Measurements from ENCODE around the gene DIPK2B.
A peak's percentile ranks its signal among the peaks of the same experiment; 100 is the strongest.

The DIPK2B gene, protein sequence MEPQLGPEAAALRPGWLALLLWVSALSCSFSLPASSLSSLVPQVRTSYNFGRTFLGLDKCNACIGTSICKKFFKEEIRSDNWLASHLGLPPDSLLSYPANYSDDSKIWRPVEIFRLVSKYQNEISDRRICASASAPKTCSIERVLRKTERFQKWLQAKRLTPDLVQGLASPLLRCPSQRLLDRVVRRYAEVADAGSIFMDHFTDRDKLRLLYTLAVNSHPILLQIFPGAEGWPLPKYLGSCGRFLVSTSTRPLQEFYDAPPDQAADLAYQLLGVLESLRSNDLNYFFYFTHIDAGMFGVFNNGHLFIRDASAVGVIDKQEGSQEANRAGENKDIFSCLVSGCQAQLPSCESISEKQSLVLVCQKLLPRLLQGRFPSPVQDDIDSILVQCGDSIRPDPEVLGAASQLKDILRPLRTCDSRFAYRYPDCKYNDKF

GRCh38 chrX:45200741-45201234, at the start of gene DIPK2B:
TSS of gene DIPK2B (minus strand) at chrX:45200876. CDS start at chrX:45200826, 50 bp downstream.
- no peak for DNase-seq

- DNase-seq, result no peak
These were observed 39.6 kb upstream of the DIPK2B start for GRCh38 chrX:45240301-45240700.

GRCh38 chrX:45238489-45238888, 37.8 kb upstream of the DIPK2B start:
- DNase-seq, result no peak

- DNase-seq, result no peak
These were observed 32.9 kb upstream of the DIPK2B start for GRCh38 chrX:45233531-45233930.

DNA sequence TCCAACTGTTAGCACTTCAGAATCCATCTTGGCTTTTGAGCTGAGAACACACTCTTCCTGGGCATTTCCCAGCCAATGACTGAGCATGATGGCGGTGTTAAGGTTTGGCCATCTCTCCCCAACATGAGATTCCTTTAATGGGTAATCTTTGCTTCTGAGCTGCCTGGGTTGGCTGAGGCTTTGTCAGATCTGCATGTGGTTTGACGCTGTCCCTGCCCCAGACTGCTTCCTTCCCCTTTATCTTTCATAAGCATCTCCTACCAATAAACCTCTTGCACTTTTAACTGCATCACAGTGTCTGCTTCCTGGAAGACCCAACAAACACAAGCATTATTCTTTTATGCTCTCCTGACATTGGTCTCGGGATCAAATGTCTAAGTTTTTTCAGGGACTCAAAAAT, 31.5 kb upstream of the DIPK2B start:
- DNase-seq, result no peak

DNA sequence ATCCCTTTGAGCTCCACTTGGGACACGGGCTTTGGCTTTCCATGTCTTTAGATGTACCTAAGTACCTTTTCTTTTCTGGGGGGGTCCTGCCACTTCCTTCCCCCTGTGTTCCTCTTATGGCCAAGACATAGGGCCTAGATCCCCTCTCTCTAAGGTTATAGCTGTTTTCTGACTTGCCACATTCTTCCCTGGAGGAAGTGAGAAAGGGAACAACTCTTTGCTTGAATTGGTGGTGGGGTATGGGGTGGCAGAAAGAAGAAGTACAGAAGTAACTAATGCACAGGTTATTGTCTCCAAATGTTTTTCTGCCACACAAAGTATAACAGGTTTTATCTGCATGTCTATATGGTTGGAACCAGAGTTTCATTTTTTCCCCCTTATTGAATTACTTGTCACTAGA, 29.7 kb upstream of the DIPK2B start:
- DNase-seq, result no peak

- no peak for DNase-seq
These were observed 28.7 kb upstream of the DIPK2B start for GRCh38 chrX:45229348-45229747.

DNA sequence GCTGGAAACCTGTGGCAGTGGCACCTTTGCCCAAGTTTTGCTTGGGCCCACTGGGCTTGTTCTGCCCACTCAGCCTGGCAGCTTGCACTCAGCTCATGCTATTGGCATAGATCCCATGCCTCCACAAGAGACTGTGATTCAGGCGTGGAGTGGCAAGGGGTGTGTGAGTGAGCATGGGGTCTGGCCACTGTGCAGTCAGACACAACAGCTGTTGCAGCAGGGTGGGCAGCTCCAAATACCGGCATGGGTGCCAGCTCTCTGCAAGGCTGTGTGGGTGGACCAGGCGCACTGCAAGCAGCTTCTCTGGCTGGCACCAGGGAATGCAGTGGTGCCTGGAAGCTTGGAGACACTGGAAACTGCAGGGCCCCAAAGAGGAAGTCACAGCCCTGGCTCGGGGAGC, 27.4 kb upstream of the DIPK2B start:
- no peak for DNase-seq

GRCh38 chrX:45208121-45208856, 7.6 kb upstream of the DIPK2B start:
- DNase-seq, result no peak

DNA sequence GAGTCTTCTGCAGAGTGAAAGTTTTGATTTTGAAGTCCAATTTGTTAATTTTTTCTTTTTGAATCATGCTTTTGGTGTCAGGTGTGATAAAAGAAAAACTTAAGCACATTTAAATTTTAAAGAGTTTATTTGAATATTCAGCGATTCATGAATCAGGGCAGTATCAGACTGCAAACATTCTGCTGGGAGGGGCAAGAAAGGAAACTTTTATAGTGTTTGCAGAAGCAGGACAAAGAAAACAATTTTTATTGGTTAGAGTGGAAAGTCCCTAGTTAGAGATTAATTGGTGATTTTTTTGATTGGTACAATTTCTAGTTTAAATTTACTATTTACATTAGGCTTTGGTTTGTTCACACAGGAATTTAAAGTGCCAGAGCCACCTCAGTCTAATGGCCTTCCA, 1.5 kb upstream of the DIPK2B start:
- DNase-seq, result no peak

GRCh38 chrX:45198706-45199105, 2.0 kb downstream of the DIPK2B start:
- no peak for DNase-seq

- DNase-seq, result no peak
These were observed 2.4 kb downstream of the DIPK2B start for GRCh38 chrX:45198301-45198700.

- DNase-seq, result no peak
These were observed 4.0 kb downstream of the DIPK2B start for GRCh38 chrX:45196701-45197100.

DNA sequence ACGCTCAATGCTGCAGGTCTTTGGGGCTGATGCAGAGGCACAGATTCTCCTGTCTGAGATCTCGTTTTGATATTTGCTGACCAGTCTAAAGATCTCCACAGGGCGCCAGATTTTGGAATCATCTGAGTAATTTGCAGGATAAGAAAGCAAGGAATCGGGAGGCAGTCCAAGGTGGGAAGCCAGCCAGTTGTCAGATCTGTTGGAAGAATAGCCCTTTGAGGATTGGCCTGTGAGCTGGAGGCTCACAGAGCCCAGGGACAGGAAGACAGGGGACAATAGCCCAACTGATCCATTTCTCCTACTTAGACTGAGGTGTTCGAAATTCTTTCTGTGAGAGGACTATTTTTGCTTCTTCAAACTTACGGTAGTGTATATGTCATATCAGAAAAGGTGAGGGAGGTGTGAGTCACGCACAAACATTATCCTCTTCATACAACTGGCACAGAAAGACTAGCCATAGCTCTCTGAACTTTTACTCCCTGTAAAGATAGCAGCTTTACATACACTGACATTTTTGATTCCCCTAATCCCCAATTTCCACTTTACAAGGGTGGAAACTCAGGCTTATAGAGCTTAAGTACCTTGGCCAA, 8.8 kb downstream of the DIPK2B start:
- no peak for DNase-seq

GRCh38 chrX:45191383-45191782, 9.3 kb downstream of the DIPK2B start:
- no peak for DNase-seq

- peak; percentile 0 for DNase-seq
These were observed 12.9 kb downstream of the DIPK2B start for GRCh38 chrX:45187731-45188130.

GRCh38 chrX:45186643-45187026, 14.0 kb downstream of the DIPK2B start:
- DNase-seq, result no peak

- no peak for DNase-seq
These were observed 16.5 kb downstream of the DIPK2B start for GRCh38 chrX:45184211-45184610.

DNA sequence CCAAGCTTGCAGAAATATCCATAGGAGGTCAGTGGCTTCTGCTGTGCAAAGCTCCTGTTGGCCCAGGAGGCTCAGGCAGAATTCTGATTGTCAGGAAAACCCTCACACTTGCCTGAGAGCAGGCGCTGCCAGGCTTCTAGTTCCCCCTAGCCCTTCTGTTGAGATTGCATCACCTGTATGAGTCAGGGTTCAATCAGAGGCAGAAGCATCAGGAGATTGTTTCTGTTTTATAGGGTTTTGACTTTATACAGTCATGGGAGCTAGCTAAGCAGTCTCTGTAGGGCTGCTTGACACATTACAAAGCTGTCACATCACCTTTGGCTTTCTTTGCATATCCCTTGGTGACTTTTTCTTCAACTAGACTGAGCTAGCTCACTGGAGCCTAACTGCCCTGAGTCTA, 27.8 kb downstream of the DIPK2B start:
- no peak for DNase-seq

DNA sequence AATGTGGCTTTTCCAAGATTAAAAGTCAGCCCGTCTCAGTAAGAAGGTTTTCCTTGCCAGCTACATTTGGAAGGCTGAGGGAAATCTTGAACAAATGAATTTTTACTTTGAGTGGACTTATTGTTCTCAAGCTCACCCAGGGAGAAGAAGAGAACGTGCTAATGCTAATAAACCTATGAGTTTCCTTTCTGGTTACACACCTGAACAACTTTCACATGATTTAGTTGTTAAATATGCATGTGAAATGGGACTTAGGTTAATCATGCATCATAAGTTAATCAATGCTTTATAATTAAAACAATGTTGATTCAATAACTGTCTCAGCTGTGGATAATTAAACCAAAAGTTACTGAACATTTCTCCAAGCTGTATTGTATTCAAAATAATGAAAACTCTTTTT, 33.9 kb downstream of the DIPK2B start:
- no peak for DNase-seq

- DNase-seq, result no peak
These were observed 35.0 kb downstream of the DIPK2B start for GRCh38 chrX:45165726-45166125.

- DNase-seq, result no peak
These were observed 35.7 kb downstream of the DIPK2B start for GRCh38 chrX:45164995-45165394.

DNA sequence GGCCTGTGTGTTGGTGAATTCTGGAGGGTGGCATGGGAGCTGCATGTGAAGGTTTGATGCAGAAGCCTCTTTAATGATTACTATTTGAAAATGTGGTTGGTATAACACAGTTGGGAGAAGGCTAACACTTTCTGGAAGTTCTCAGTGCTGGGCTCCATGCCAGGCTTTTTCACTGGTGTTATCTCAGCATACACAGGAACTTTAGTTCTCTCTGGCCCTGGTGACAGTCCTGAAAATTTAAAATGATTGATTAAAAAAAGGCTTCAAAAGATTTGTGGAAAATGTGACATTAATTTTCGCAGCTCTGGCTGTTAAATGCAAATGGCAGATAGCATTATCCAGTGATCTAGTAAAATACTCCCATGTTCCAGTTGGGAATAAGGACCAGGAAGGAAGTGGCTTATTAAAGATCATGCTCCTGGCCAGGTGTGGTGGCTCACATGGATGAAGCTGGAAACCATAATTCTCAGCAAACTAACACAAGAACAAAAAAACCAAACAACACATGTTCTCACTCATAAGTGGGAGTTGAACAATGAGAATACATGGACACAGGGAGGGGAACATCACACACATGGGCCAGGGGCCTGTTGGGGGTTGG, 36.6 kb downstream of the DIPK2B start:
- no peak for DNase-seq
